ENCODE measurements around the gene MTUS2.

The MTUS2 gene

GRCh38 chr13:29039212-29039611, 219.1 kb downstream of the MTUS2 start:
- no peak for DNase-seq

GRCh38 chr13:29046588-29046987, 226.4 kb downstream of the MTUS2 start:
- DNase-seq, result no peak

GRCh38 chr13:29049524-29049923, 229.4 kb downstream of the MTUS2 start:
- no peak for DNase-seq

GRCh38 chr13:29050719-29051118, 230.6 kb downstream of the MTUS2 start:
- DNase-seq, result no peak

GRCh38 chr13:29059800-29060199, 239.7 kb downstream of the MTUS2 start:
- no peak for DNase-seq

DNA sequence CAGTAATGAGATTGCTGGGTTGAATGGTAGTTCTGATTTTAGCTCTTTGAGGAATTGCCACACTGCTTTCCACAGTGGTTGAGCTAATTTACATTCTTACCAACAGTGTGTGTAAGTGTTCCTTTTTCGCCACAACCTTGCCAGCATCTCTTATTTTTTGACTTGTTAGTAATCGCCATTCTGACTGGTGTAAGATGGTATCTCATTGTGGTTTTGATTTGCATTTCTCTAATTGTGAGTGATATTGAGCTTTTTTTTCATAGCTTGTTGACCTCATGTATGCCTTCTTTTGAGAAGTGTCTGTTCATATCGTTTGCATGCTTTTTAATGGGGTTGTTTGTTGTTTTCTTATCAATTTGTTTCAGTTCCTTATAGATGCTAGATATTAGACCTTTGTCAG, 245.0 kb downstream of the MTUS2 start:
- no peak for DNase-seq

DNA sequence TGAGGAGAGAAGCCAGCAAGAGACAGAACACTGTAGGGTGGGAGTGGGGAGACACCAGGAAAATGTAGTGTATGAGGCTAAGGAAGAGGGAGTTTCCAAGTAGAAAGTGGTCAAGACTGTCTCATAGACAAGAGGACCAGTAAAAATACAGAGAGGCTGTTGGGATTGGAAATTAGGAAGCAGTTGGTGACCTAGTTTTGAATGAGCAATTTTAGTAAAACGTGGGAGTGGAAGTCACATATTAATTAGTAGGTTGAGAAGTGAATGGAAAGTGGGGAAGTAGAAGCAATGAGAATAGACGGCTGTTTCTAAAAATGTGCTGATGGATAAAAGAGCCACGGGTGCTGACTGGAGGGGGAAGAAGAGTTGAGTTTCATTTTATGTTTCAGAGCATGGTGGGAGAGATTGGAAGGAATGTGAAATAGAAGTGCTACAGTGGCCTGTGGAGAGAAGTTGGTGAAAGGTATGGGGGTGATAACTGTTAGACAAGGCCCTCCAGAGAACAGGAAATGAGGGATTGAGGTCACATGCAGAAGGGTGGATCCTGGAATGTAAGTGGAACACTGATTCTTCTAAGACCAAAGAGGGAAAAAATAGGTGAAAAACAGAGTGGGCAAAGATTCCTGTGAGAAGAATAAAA, 247.3 kb downstream of the MTUS2 start:
- no peak for DNase-seq

- DNase-seq, result no peak
These were observed 253.6 kb downstream of the MTUS2 start for GRCh38 chr13:29073755-29074154.

GRCh38 chr13:29077051-29077813, 257.1 kb downstream of the MTUS2 start:
- DNase-seq, result no peak

- DNase-seq, result no peak
These were observed 260.9 kb downstream of the MTUS2 start for GRCh38 chr13:29081036-29081435.

DNA sequence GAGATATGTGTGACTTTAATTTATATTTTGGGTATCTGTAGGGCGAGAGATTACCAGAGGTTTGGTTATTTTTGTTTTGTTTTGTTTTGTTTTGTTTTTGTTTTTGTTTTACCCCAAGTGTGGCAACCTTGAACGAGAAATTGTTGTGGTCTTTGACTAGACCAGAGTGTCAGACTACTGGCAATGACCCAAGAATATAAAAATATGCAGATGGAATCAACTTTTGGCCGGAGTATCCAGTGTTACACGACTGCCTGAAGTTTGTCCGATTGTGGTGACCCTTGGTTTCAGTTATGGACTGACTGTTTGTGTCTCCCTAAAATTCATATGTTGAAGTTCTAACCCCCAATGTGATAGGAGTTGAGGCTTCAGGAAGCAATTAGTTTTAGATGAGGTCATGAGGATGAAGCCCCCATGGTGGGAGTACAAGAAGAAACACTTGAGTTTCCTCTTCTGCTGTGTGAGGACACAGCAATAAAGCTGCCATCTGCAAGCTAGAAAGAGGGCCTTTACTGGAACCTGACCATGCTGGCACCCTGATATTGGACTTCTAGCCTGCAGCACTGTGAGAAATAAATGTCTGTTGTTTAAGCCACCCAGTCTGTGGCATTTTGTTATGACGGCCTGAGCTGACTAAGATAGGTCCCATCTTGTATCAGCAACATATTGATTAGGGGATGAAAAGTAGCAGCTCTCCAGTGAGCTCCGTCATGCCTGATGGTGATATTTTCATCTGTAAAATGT, 261.7 kb downstream of the MTUS2 start:
- DNase-seq, result no peak

GRCh38 chr13:29099781-29100406, 279.8 kb downstream of the MTUS2 start:
- DNase-seq, result no peak

- no peak for DNase-seq
These were observed 280.6 kb downstream of the MTUS2 start for GRCh38 chr13:29100758-29101157.

DNA sequence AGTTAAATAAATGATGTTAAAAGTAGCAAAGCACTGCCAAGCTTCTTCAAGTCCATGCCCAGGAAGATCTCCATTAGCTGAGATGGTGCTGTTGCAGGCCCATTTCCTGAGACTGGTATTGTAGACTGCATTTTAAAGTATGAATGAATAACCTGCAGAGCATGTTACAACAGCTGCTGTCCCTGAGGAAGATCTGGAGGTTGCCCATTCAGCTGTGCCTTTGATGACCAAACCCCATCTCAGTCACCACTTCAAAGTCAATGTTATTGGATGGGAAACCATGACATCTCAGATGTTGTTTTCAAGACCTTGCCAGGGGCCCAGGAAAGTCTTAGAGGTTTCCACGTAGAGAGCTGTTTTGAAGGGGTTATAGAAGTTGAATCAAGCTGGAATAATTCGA, 281.3 kb downstream of the MTUS2 start:
- DNase-seq, result no peak

DNA sequence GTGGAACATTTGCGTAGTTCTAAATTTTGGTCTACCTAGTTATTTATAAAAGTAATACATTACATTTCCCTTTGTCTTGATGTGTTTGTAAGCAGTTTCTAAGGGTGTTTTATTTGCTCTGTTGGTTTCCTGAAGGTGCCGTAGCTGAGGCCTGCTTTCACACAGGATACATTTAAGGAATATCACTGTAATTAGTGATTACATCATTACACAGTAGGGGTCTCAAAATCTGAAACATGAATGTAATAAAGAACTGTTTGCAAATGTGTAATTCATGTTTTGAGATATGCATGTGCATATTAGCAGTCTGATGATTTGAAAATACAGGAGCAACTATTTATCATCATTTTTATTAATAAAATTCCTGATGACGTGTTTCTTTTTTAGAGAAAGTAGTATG, 281.8 kb downstream of the MTUS2 start:
- no peak for DNase-seq

DNA sequence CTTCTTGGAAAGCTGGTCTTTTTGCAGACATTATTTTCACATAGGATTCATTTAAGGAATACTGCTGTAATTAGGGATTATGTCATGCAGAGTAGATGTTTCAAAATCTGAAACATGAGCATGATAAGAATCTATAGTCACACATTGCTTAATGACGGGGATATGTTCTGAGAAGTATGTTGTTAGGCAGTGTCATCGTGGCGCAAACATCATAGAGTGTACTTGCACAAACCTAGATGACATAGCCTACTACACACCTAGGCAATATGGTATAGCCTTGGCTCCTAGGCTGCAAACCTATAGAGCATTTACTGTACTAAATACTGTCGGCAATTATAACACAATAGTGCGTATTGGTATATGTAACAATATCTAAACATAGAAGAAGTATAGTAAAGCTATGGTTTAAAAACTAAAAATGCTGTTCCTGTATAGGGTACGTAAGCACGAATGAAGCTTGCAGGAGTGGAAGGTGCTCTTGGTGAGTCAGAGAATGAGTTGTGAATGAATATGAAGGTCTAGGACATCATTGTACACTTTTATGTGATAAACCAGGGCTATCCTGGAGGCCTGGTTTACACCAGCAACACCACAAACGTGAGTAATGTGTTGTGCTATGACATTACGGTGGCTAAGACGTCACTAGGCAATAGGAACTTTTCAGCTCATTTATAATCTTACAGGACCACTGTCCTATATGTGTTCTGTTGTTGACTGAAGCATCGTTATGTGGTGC, 283.1 kb downstream of the MTUS2 start:
- DNase-seq, result no peak

GRCh38 chr13:29104461-29104860, 284.3 kb downstream of the MTUS2 start:
- no peak for DNase-seq

DNA sequence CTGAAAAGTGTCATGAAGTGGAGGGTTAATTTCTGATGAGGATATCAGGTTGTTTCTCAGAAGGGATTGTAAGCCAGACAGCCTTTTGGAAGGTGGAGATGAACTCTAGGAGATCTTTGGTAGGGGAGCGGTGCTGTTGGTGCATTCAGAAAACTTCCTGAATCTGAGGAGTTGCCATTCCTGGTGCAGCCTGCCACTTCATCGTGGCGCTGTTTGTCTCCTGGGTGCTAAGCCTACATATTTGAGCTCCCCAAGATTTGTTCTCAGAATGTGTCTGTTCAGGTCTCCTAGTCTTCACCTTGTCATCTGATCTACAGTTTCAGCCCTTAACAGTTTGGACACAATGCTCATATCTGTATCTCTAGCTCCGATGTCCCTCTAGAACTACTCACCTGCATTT, 285.6 kb downstream of the MTUS2 start:
- DNase-seq, result no peak

DNA sequence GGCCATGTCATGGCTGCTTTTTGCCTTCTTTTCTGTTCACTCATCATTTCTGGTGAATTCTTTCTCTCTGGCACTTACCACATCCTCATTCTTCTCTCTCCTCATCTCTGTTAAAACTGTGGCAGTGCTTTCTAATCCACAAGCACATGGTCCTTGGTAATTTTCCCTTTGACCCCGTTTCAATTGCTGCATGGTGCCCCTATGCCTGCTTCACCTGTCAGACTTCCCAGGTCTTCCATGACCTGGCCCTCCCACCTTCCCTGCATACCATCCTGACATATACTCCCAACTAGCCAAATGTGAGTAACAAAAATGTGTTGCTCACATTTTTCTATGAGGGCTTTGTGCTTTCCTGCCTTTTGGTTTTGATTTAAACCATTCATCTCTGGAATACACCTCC, 286.5 kb downstream of the MTUS2 start:
- DNase-seq, result no peak

GRCh38 chr13:29108068-29108786, 288.1 kb downstream of the MTUS2 start:
- DNase-seq, result no peak

DNA sequence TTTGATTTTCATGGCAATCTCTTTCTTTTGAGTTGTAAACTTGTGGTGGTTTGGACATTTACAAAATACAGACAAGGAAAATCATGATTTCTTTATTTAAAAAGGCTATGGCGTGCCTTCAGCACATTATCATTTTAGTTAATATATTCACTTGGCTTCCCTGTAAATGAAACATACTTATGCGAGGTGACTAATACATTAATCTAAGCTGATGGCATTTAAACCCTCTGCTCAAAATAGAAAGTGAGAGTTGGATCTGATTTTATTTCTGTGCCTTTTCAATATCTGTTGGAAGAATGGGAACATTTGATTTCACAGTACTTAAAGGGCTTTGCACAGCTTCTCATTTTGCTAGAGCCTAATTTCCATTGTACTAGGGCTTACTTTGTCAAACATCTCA, 289.8 kb downstream of the MTUS2 start:
- no peak for DNase-seq

- no peak for DNase-seq
These were observed 291.3 kb downstream of the MTUS2 start for GRCh38 chr13:29111446-29111845.

Data from NCI-H146 (cell line).